K562 (cell line): ENCODE measurements around the gene ERFL. TPM values are rescaled to one million over a fixed set of nuclear protein-coding genes. Genes with fewer than 3 reads are reported as not detected.

Experiments
- ARID4B ChIP-seq: sonication (generic); formaldehyde crosslinking; IDR thresholded peaks from 2 replicates; pipeline ENCODE4 v1.8.0; 2022; ENCODE audit warnings: mild to moderate bottlenecking, missing genetic modification reagents
- CTCF ChIP-seq, 3 experiments: IDR thresholded peaks in 2 of 3; conservative IDR thresholded peaks in 1 of 3; 2 replicates each; pipeline ENCODE4 v1.5.1; 2011 to 2012; ENCODE audit warnings: low read length in 3 of 3, mild to moderate bottlenecking in 3 of 3, control low read depth in 2 of 3, improper control_type of control experiment in 1 of 3, inconsistent platforms in 1 of 3, low read depth in 1 of 3, mixed read lengths in 1 of 3, moderate library complexity in 1 of 3; ENCODE audit not compliant: insufficient read depth in 2 of 3
- FOS ChIP-seq: IDR thresholded peaks from 3 replicates; pipeline ENCODE4 v1.6.1; 2011; ENCODE audit not compliant: insufficient read length; ENCODE audit errors: extremely low read depth
- HSF4 ChIP-seq: fragments of 250-450 bp; sonication (Bioruptor Pico); IDR thresholded peaks from 2 replicates; pipeline ENCODE4 v2.1.2; 2022; ENCODE audit warnings: mild to moderate bottlenecking, moderate library complexity, borderline replicate concordance
- NR0B1 ChIP-seq: fragments of 450-650 bp; IDR thresholded peaks from one replicate; pipeline ENCODE4 v1.6.1; 2018; ENCODE audit warnings: mild to moderate bottlenecking, moderate library complexity; ENCODE audit not compliant: partially characterized antibody
- RB1 ChIP-seq: fragments of 450-650 bp; IDR thresholded peaks from 2 replicates; pipeline ENCODE4 v1.6.1; 2017; ENCODE audit warnings: low read depth, mild to moderate bottlenecking
- RBFOX2 ChIP-seq: fragments of 200-400 bp; formaldehyde crosslinking; IDR thresholded peaks from 2 replicates; pipeline ENCODE4 v1.6.1; 2017; ENCODE audit warnings: low read depth, mild to moderate bottlenecking, low read length, moderate library complexity
- RCOR1 ChIP-seq, 2 experiments: IDR thresholded peaks; 2 replicates each; pipeline ENCODE4 v1.6.1; 2012; ENCODE audit warnings: low read depth in 2 of 2, low read length in 2 of 2, borderline replicate concordance in 1 of 2, improper control_type of control experiment in 1 of 2
- RREB1 ChIP-seq: fragments of 250-450 bp; sonication (Bioruptor Pico); IDR thresholded peaks from 2 replicates; pipeline ENCODE4 v1.4.0; 2020
- SMARCE1 ChIP-seq: fragments of 450-650 bp; IDR thresholded peaks from 2 replicates; pipeline ENCODE4 v1.7.1; 2016; ENCODE audit warnings: mild to moderate bottlenecking
- YY1 ChIP-seq, 3 experiments: IDR thresholded peaks; 2 replicates each; pipeline ENCODE4 v1.6.1; 2011; ENCODE audit warnings: low read length in 2 of 3, mild to moderate bottlenecking in 2 of 3, moderate library complexity in 2 of 3, borderline replicate concordance in 1 of 3, control low read depth in 1 of 3, low read depth in 1 of 3; ENCODE audit not compliant: insufficient read depth in 3 of 3, insufficient replicate concordance in 2 of 3, control insufficient read depth in 1 of 3, insufficient read length in 1 of 3; ENCODE audit errors: extremely low read depth in 1 of 3
- ZNF316 ChIP-seq: fragments of 450-650 bp; IDR thresholded peaks from 2 replicates; pipeline ENCODE4 v1.6.1; 2016
- polyA plus RNA-seq, 8 experiments: library from polyadenylated mRNA; depleted of rRNA in 4 of 8; stranded (reverse) in 5 of 8; unstranded in 3 of 8; fragments of >200 nt; fragmentation: Nextera tagmentation in 2 of 8; fragmentation: Illumina TruSeq in 1 of 8; extraction: Ambion mirVana in 2 of 8; extraction: Trizol in 1 of 8; gene quantifications; 2 replicates each; pipeline versions ENCODE4 v1.2.1 to v1.2.3, GENCODE V29; 2011 to 2014; ENCODE audit warnings: inconsistent platforms in 1 of 8, missing spikeins in 1 of 8
- total RNA-seq, 7 experiments: library from RNA; depleted of rRNA in 6 of 7; stranded (reverse); fragments of >200 nt in 6 of 7; fragmentation: Illumina TruSeq in 2 of 7; extraction: Trizol in 2 of 7; gene quantifications; 2 replicates each; pipeline versions ENCODE4 v1.2.1 to v1.2.3, GENCODE V29; 2011 to 2021; ENCODE audit warnings: low replicate concordance in 1 of 7

The ERFL gene
- total and polyA plus RNA-seq, 9 of the 15 experiments (the other 6 are each of a cell fraction or from before 2014, with no cell fraction given): 0.07 to 0.75 (median 0.32) TPM; not detected in 4

GRCh38 chr19:41928221-41928683 is at the start of gene ERFL (continued):
- peak in 1 of 3 experiments; percentile 27 for TF ChIP-seq YY1 (IDR thresholded peaks at IDR 0.05; ENCODE audit: borderline replicate concordance in 1 of 3, control insufficient read depth in 1 of 3, extremely low read depth in 1 of 3, insufficient read depth in 3 of 3, insufficient read length in 1 of 3, insufficient replicate concordance in 2 of 3, low read depth in 1 of 3, low read length in 2 of 3)
- TF ChIP-seq ZNF316: no peak
- TF ChIP-seq CTCF (IDR thresholded peaks at IDR 0.05 in 2 of 3, conservative IDR thresholded peaks at IDR 0.05 in 1 of 3; ENCODE audit: insufficient read depth in 2 of 3, low read depth in 1 of 3, low read length in 3 of 3): peak in 2 of 3 experiments; percentile 17 to 18; a peak in 1 of 6 replicates
- TF ChIP-seq HSF4: no peak
- no peak for TF ChIP-seq RREB1
- TF ChIP-seq NR0B1: no peak
- TF ChIP-seq RB1: peak; percentile 82; the same call in 1 of the 2 replicates
- TF ChIP-seq ARID4B: peak; percentile 14; the same call in 1 of the 2 replicates
- no peak for TF ChIP-seq SMARCE1
- TF ChIP-seq FOS: no peak
- no peak for TF ChIP-seq RCOR1 (IDR thresholded peaks at IDR 0.05; ENCODE audit: borderline replicate concordance in 1 of 2, low read depth in 2 of 2, low read length in 2 of 2)
- TF ChIP-seq RBFOX2: peak; percentile 67
